HCT116 (cell line): ENCODE data around the gene UNC5C. TPM values are rescaled to one million over a fixed set of nuclear protein-coding genes. Genes with fewer than 3 reads are reported as not detected.

ENCODE experiments used
- ATAC-seq: fragments of 200-7000 bp; cut with Tn5 transposase; 2 replicates; pipeline ENCODE4 v1.9.1; 2020; ENCODE audit warnings: mild to moderate bottlenecking, moderate library complexity
- BruUV-seq: library from RNA; stranded (reverse); fragments of 400-500 nt; replicated peaks from 2 replicates; lab custom pipeline; 2021; lab: Mats Ljungman, UMichigan
- CTCF ChIA-PET: fragments of 300-600 bp; sonication (Branson Sonifier 250); formaldehyde crosslinking; loops from one replicate; lab custom pipeline; 2021; ENCODE audit warnings: antibody characterized with exemption; lab: Charles Lee
- POLR2A ChIA-PET: fragments of 300-600, 350-600 bp; sonication (Branson Sonifier 250); formaldehyde crosslinking; loops from one replicate; lab custom pipeline; 2021; ENCODE audit warnings: antibody characterized with exemption; lab: Charles Lee
- RAD21 ChIA-PET, 2 experiments: fragments of 300-600 bp; sonication (Branson Sonifier 250); formaldehyde crosslinking; loops; one replicate each; lab custom pipeline; 2023; ENCODE audit warnings: low total read pairs in 2 of 2; ENCODE audit not compliant: uncharacterized antibody in 2 of 2, unreplicated experiment in 2 of 2, low non-redundant PET in 1 of 2; lab: Charles Lee
- DNase-seq: peaks from one replicate; pipeline ENCODE4 v3.0.0-alpha.2; 2010; ENCODE audit warnings: low read depth, low spot score
- H2AFZ ChIP-seq: fragments of 200-600 bp; shearing (Covaris generic), sonication (generic); 2 replicates; pipeline ENCODE4 v1.6.1; 2017; ENCODE audit warnings: low read depth, mixed run types, mixed read lengths, antibody characterized with exemption, low read length; ENCODE audit not compliant: poor library complexity, severe bottlenecking
- H3K27ac ChIP-seq: 2 replicates; pipeline ENCODE4 v1.5.1; 2012; ENCODE audit warnings: low read depth, low read length
- H3K27me3 ChIP-seq: fragments of 200-600 bp; sonication (generic); 2 replicates; pipeline ENCODE4 v1.6.1; 2016; ENCODE audit warnings: mixed run types, low read length, mixed read lengths; ENCODE audit not compliant: insufficient read depth
- H3K36me3 ChIP-seq, 2 experiments: fragments of 200-500 bp in 1 of 2; fragments of 200-600 bp in 1 of 2; sonication (Bioruptor generic) in 1 of 2; sonication (generic) in 1 of 2; 2 replicates each; pipeline versions ENCODE4 v1.5.1 to v1.6.1; 2014 to 2016; ENCODE audit warnings: low read length in 2 of 2, inconsistent platforms in 1 of 2, mixed read lengths in 1 of 2, mixed run types in 1 of 2; ENCODE audit not compliant: insufficient read depth in 2 of 2, control insufficient read depth in 1 of 2
- H3K4me1 ChIP-seq, 2 experiments: fragments of 200-600 bp in 1 of 2; sonication (generic) in 1 of 2; 2 replicates each; pipeline versions ENCODE4 v1.5.1 to v1.6.1; 2012 to 2017; ENCODE audit warnings: low read length in 2 of 2, inconsistent platforms in 1 of 2, mild to moderate bottlenecking in 1 of 2, mixed read lengths in 1 of 2, mixed run types in 1 of 2, moderate library complexity in 1 of 2; ENCODE audit not compliant: insufficient read depth in 2 of 2, control insufficient read depth in 1 of 2
- H3K4me2 ChIP-seq: fragments of 200-600 bp; sonication (generic); 2 replicates; pipeline ENCODE4 v1.6.1; 2017; ENCODE audit warnings: mixed run types, low read length, mixed read lengths
- H3K4me3 ChIP-seq, 2 experiments: fragments of 200-600 bp in 1 of 2; sonication (generic) in 1 of 2; replicated peaks in 1 of 2; 2 replicates each; pipeline ENCODE4 v1.5.1; 2011 to 2016; ENCODE audit warnings: low read length in 2 of 2, control low read depth in 1 of 2, low read depth in 1 of 2, mild to moderate bottlenecking in 1 of 2, mixed read lengths in 1 of 2, mixed run types in 1 of 2
- H3K79me2 ChIP-seq: fragments of 200-600 bp; sonication (generic); 2 replicates; pipeline ENCODE4 v1.6.1; 2017; ENCODE audit warnings: mild to moderate bottlenecking, mixed run types, low read length, moderate library complexity, mixed read lengths; ENCODE audit not compliant: insufficient read depth
- H3K9ac ChIP-seq: fragments of 200-600 bp; sonication (generic); 2 replicates; pipeline ENCODE4 v1.6.1; 2016; ENCODE audit warnings: low read length, mixed read lengths
- H3K9me2 ChIP-seq: fragments of 200-600 bp; sonication (generic), shearing (Covaris generic); 2 replicates; pipeline ENCODE4 v1.6.1; 2017; ENCODE audit warnings: mixed run types, mild to moderate bottlenecking, moderate library complexity; ENCODE audit not compliant: insufficient read depth
- H3K9me3 ChIP-seq, 2 experiments: fragments of 200-500 bp in 1 of 2; fragments of 200-600 bp in 1 of 2; sonication (Bioruptor generic) in 1 of 2; sonication (generic) in 1 of 2; 2 replicates each; pipeline ENCODE4 v1.6.1; 2014 to 2017; ENCODE audit warnings: low read length in 2 of 2, mixed read lengths in 2 of 2, inconsistent platforms in 1 of 2, low read depth in 1 of 2, mild to moderate bottlenecking in 1 of 2, mixed run types in 1 of 2, moderate library complexity in 1 of 2; ENCODE audit not compliant: control insufficient read depth in 1 of 2, insufficient read depth in 1 of 2
- H4K20me1 ChIP-seq: fragments of 200-600 bp; sonication (generic), shearing (Covaris generic); 2 replicates; pipeline ENCODE4 v1.6.1; 2017; ENCODE audit warnings: mixed run types, mild to moderate bottlenecking, moderate library complexity; ENCODE audit not compliant: insufficient read depth
- CBX3 ChIP-seq: IDR thresholded peaks from 2 replicates; pipeline ENCODE4 v1.6.1; 2012; ENCODE audit warnings: low read depth
- ELF1 ChIP-seq: IDR thresholded peaks from 2 replicates; pipeline ENCODE4 v1.6.1; 2012; ENCODE audit warnings: low read depth, borderline replicate concordance
- EZH2 ChIP-seq: fragments of 200-600 bp; sonication (generic); IDR thresholded peaks from 2 replicates; pipeline ENCODE4 v1.6.1; 2017; ENCODE audit warnings: antibody characterized with exemption, mixed run types
- EZH2phosphoT487 ChIP-seq: fragments of 200-600 bp; IDR thresholded peaks from 2 replicates; pipeline ENCODE4 v1.6.1; 2018; ENCODE audit warnings: antibody characterized with exemption, borderline replicate concordance
- FOSL1 ChIP-seq: IDR thresholded peaks from 2 replicates; pipeline ENCODE4 v1.6.1; 2012; ENCODE audit warnings: low read depth
- MAX ChIP-seq: IDR thresholded peaks from 2 replicates; pipeline ENCODE4 v1.6.1; 2012
- RAD21 ChIP-seq: IDR thresholded peaks from 2 replicates; pipeline ENCODE4 v1.6.1; 2012; ENCODE audit warnings: low read depth, mild to moderate bottlenecking
- SP1 ChIP-seq: IDR thresholded peaks from 2 replicates; pipeline ENCODE4 v1.6.1; 2012; ENCODE audit warnings: low read depth
- SRF ChIP-seq: IDR thresholded peaks from 2 replicates; pipeline ENCODE4 v1.6.1; 2012; ENCODE audit warnings: low read depth
- TCF7L2 ChIP-seq: IDR thresholded peaks from 2 replicates; pipeline ENCODE4 v1.7.0; 2011; ENCODE audit warnings: borderline replicate concordance, inconsistent platforms; ENCODE audit not compliant: insufficient read depth, insufficient read length; ENCODE audit errors: extremely low read depth
- YY1 ChIP-seq: IDR thresholded peaks from 2 replicates; pipeline ENCODE4 v1.6.1; 2011; ENCODE audit warnings: low read length, low read depth, moderate library complexity, mild to moderate bottlenecking; ENCODE audit not compliant: insufficient replicate concordance; ENCODE audit errors: extremely low read depth
- ZBTB33 ChIP-seq: IDR thresholded peaks from 2 replicates; pipeline ENCODE4 v1.6.1; 2011; ENCODE audit warnings: mild to moderate bottlenecking, low read length, moderate library complexity; ENCODE audit not compliant: insufficient replicate concordance; ENCODE audit errors: extremely low read depth
- ZNF274 ChIP-seq: fragments of 200-500 bp; sonication (Bioruptor generic); IDR thresholded peaks from 2 replicates; pipeline ENCODE4 v1.6.1; 2014; ENCODE audit warnings: mild to moderate bottlenecking, low read depth, low read length, inconsistent platforms
- intact Hi-C: fragments of 100-400 bp; cut with micrococcal nuclease; formaldehyde crosslinking; loops from 2 replicates; pipeline ENCODE4 v1.10.0; 2022
- total RNA-seq: library from RNA; stranded (reverse); gene quantifications from one replicate; pipeline ENCODE4 v1.2.1, GENCODE V29; 2021; ENCODE audit not compliant: unreplicated experiment
- TF ChIP-seq, protein P1 (sequence below): IDR thresholded peaks from 2 replicates; pipeline ENCODE4 v1.6.1; 2012
- TF ChIP-seq, protein P2 (sequence below): IDR thresholded peaks from 2 replicates; pipeline ENCODE4 v1.6.1; 2012; ENCODE audit warnings: low read depth

Gene UNC5C
- total RNA-seq, 1 experiment from 2014 or later = not detected

DNA sequence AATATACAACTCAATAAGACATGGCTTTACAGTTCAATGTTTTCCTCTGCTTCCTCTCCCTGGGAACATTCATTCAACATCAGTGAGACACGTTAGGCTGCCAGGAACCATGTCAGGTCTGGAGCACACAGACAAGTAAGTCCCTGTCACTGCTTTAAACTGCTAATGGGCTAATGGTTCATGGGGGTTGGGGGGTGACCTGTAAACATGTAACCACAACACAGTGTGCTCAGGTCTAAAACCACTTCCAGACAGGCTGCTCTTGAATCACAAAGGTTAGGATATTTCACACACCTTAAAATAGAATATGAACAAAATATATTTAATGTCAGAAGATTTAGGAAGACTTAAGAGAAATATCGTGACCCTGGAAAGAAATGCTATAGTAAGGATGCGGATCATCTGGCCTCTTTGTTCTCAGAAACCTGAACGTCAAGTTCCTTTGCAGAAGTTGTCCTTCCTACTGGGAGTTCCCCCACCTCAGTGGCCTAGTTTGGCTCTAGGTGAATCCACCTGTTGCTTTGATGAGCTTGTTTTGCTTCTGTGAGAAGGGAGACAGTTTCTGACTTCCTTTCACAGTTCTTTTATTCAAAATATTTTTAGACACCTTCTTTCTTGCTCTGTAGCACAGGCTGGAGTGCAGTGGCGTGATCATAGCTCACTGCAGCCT lies 359.9 kb downstream of the UNC5C start (continued):
- TF ChIP-seq EZH2 = no peak
- TF ChIP-seq, protein P1, sequence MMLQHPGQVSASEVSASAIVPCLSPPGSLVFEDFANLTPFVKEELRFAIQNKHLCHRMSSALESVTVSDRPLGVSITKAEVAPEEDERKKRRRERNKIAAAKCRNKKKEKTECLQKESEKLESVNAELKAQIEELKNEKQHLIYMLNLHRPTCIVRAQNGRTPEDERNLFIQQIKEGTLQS = no peak
- TF ChIP-seq MAX = no peak
- TF ChIP-seq ZNF274 = no peak

DNA sequence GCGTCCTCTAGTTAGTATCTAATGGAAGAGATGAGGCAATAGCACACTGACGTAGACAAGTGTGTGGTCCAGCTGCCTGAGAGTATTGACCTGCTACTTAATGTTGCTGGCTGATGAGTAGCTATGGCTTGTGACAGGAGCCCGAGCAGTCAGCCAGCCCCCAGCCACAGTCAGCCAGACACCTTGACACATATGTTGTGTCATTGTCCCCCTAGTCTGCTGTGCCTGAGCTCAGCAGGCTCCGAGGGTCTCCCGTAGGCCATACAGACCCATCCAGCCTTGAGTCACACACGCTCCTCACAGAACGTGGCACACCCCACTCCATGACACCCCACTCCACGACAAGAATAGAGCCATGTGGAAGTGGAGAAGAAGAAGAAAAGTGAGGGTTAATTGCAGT lies 362.1 kb downstream of the UNC5C start:
- Histone ChIP-seq H3K27me3 (no peaks in the 10 kb centered on the region), H3K4me1 (no peaks in the 10 kb centered on the region), H3K9ac (no peak overlapping the region), H3K4me3 (no peak overlapping the region), H3K9me3 (no peaks in the 10 kb centered on the region), H3K27ac (no peak overlapping the region), H3K9me2 (no peaks in the 10 kb centered on the region), H3K36me3 (no peaks in the 10 kb centered on the region), H4K20me1 (no peaks in the 10 kb centered on the region), H3K79me2 (no peaks in the 10 kb centered on the region), H2AFZ (no peak overlapping the region), H3K4me2 (no peak overlapping the region)
- no peak for TF ChIP-seq FOSL1
- TF ChIP-seq ZNF274 = no peak
- no peak for TF ChIP-seq RAD21
- TF ChIP-seq SP1 = no peak
- no peak for TF ChIP-seq SRF
- TF ChIP-seq, protein P2, sequence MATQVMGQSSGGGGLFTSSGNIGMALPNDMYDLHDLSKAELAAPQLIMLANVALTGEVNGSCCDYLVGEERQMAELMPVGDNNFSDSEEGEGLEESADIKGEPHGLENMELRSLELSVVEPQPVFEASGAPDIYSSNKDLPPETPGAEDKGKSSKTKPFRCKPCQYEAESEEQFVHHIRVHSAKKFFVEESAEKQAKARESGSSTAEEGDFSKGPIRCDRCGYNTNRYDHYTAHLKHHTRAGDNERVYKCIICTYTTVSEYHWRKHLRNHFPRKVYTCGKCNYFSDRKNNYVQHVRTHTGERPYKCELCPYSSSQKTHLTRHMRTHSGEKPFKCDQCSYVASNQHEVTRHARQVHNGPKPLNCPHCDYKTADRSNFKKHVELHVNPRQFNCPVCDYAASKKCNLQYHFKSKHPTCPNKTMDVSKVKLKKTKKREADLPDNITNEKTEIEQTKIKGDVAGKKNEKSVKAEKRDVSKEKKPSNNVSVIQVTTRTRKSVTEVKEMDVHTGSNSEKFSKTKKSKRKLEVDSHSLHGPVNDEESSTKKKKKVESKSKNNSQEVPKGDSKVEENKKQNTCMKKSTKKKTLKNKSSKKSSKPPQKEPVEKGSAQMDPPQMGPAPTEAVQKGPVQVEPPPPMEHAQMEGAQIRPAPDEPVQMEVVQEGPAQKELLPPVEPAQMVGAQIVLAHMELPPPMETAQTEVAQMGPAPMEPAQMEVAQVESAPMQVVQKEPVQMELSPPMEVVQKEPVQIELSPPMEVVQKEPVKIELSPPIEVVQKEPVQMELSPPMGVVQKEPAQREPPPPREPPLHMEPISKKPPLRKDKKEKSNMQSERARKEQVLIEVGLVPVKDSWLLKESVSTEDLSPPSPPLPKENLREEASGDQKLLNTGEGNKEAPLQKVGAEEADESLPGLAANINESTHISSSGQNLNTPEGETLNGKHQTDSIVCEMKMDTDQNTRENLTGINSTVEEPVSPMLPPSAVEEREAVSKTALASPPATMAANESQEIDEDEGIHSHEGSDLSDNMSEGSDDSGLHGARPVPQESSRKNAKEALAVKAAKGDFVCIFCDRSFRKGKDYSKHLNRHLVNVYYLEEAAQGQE = no peak
- TF ChIP-seq TCF7L2 = no peak
- TF ChIP-seq YY1 = no peak
- no peak for TF ChIP-seq CBX3
- TF ChIP-seq ELF1 = no peak
- no peak for TF ChIP-seq EZH2phosphoT487
- no peak for TF ChIP-seq MAX
- no peak for TF ChIP-seq ZBTB33
- RAD21 ChIA-PET = no interaction called here
- intact Hi-C loops = no loop called here
- no TSS peak for BruUV-seq
- CTCF ChIA-PET = interaction anchor here (1.7 kb wide), 1 partner anchor 18 kb away, joined by 4 read pairs; no protein-coding TSS in a partner anchor
- ATAC-seq = no peak
- no peak for DNase-seq
- POLR2A ChIA-PET = no interaction called here
